ENCODE measurements around the gene NAALAD2.

GRCh38 chr11:90204407-90204806 lies 69.9 kb downstream of the NAALAD2 start:
- no peak for TF ChIP-seq CTCF (IDR thresholded peaks at IDR 0.05)
- TF ChIP-seq POLR2A (IDR thresholded peaks at IDR 0.05; ENCODE audit: low read depth): no peak
- no peak for TF ChIP-seq EP300 (IDR thresholded peaks at IDR 0.05)
